Trophoblast cell (in vitro differentiated cells and primary cell): ENCODE results near the gene TBCD.
A peak's percentile ranks its signal among the peaks of the same experiment; 100 is the strongest.

Source experiments
- DNase-seq, 2 donors: peaks; one replicate each; pipeline ENCODE4 v3.0.0-alpha.2; 2016
- H2AFZ ChIP-seq: 2 replicates; pipeline ENCODE4 v1.6.1; 2013; ENCODE audit warnings: low read length, moderate library complexity, mild to moderate bottlenecking; ENCODE audit not compliant: insufficient read depth, poor library complexity
- H2AK5ac ChIP-seq: 2 replicates; pipeline ENCODE4 v1.6.1; 2013; ENCODE audit warnings: mild to moderate bottlenecking, low read length
- H2BK120ac ChIP-seq: 2 replicates; pipeline ENCODE4 v1.6.1; 2013; ENCODE audit warnings: low read length, mild to moderate bottlenecking, moderate library complexity; ENCODE audit not compliant: insufficient read depth, poor library complexity
- H2BK12ac ChIP-seq: 2 replicates; pipeline ENCODE4 v1.6.1; 2013; ENCODE audit warnings: mild to moderate bottlenecking, low read length, moderate library complexity
- H2BK5ac ChIP-seq: 2 replicates; pipeline ENCODE4 v1.6.1; 2013; ENCODE audit warnings: low read length, low read depth, moderate library complexity, mild to moderate bottlenecking; ENCODE audit not compliant: poor library complexity
- H3K14ac ChIP-seq: 2 replicates; pipeline ENCODE4 v1.6.1; 2013; ENCODE audit warnings: mild to moderate bottlenecking, low read length
- H3K18ac ChIP-seq: 2 replicates; pipeline ENCODE4 v1.6.1; 2013; ENCODE audit warnings: mild to moderate bottlenecking, low read length
- H3K23ac ChIP-seq: 2 replicates; pipeline ENCODE4 v1.6.1; 2013; ENCODE audit warnings: low read length
- H3K27ac ChIP-seq: 2 replicates; pipeline ENCODE4 v1.5.1; 2013; ENCODE audit warnings: low read depth, mild to moderate bottlenecking, inconsistent platforms, low read length, moderate library complexity
- H3K27me3 ChIP-seq: 2 replicates; pipeline ENCODE4 v1.6.1; 2013; ENCODE audit warnings: inconsistent platforms, mild to moderate bottlenecking, low read length, moderate library complexity; ENCODE audit not compliant: insufficient read depth
- H3K36me3 ChIP-seq, 2 experiments: 1 replicate in 1 of 2; 2 replicates in 1 of 2; pipeline ENCODE4 v1.6.1; 2013; ENCODE audit warnings: low read length in 2 of 2, mild to moderate bottlenecking in 2 of 2, moderate library complexity in 1 of 2; ENCODE audit not compliant: insufficient read depth in 2 of 2, control insufficient read depth in 1 of 2
- H3K4ac ChIP-seq: 2 replicates; pipeline ENCODE4 v1.6.1; 2013; ENCODE audit warnings: low read depth, mild to moderate bottlenecking, low read length, moderate library complexity
- H3K4me1 ChIP-seq, 2 experiments: 1 replicate in 1 of 2; 2 replicates in 1 of 2; pipeline ENCODE4 v1.6.1; 2013; ENCODE audit warnings: low read length in 2 of 2, mild to moderate bottlenecking in 2 of 2, moderate library complexity in 1 of 2; ENCODE audit not compliant: insufficient read depth in 2 of 2, control insufficient read depth in 1 of 2
- H3K4me2 ChIP-seq: 2 replicates; pipeline ENCODE4 v1.6.1; 2013; ENCODE audit warnings: inconsistent platforms, mild to moderate bottlenecking, low read length, moderate library complexity
- H3K4me3 ChIP-seq: 2 replicates; pipeline ENCODE4 v1.5.1; 2013; ENCODE audit warnings: mild to moderate bottlenecking, low read depth, low read length, inconsistent platforms
- H3K79me1 ChIP-seq: one replicate; pipeline ENCODE4 v1.6.1; 2013; ENCODE audit warnings: low read length
- H3K79me2 ChIP-seq: 2 replicates; pipeline ENCODE4 v1.6.1; 2013; ENCODE audit warnings: low read length, mild to moderate bottlenecking; ENCODE audit not compliant: control insufficient read depth, insufficient read depth, poor library complexity
- H3K9ac ChIP-seq: 2 replicates; pipeline ENCODE4 v1.6.1; 2013; ENCODE audit warnings: mild to moderate bottlenecking, low read length
- H3K9me3 ChIP-seq: 2 replicates; pipeline ENCODE4 v1.6.1; 2013; ENCODE audit warnings: low read depth, mild to moderate bottlenecking, control low read depth, inconsistent platforms, low read length; ENCODE audit not compliant: insufficient read depth
- H4K12ac ChIP-seq: 2 replicates; pipeline ENCODE4 v1.6.1; 2013; ENCODE audit warnings: low read depth, mild to moderate bottlenecking, low read length, moderate library complexity
- H4K8ac ChIP-seq: 2 replicates; pipeline ENCODE4 v1.6.1; 2013; ENCODE audit warnings: low read depth, mild to moderate bottlenecking, low read length, moderate library complexity
- H4K91ac ChIP-seq: one replicate; pipeline ENCODE4 v1.6.1; 2013; ENCODE audit warnings: low read depth, mild to moderate bottlenecking, low read length, moderate library complexity
- WGBS: extraction: QIAGEN DNeasy Blood & Tissue Kit; methylation state at CpG from one replicate; pipeline ENCODE4 v1.1.7; 2013; ENCODE audit warnings: missing lambda C conversion rate; ENCODE audit not compliant: insufficient read length, insufficient coverage; ENCODE audit errors: extremely low coverage; 5-methylcytosine and 5-hydroxymethylcytosine counted together

Gene TBCD

DNA sequence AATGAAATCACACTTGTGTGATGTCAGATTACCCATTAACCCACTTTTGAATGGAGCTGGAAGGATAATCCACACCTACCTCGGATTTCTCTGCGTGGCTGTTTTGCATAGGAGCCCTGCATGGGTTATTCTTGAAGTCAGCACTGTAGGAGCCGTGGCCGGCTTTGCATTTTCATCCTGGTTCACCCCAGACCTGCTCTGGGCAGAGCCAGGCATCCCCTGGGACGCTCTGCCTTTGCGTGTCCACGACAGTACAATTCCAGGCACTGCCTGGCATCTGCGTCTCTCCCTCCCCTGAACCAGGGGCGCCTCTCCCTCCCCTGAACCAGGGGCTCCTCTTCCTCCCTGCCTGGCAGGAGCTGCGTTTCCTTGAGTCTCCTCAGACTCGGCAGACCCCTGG lies 117.7 kb downstream of the TBCD start:
- H3K14ac ChIP-seq: no peak overlapping the region
- H2AK5ac ChIP-seq: no peak overlapping the region
- no peaks in the 10 kb centered on the region for H3K27me3 ChIP-seq
- no peak overlapping the region for H2BK120ac ChIP-seq
- peaks cover 11 to 13% of the 10 kb centered on the region in 2 experiments for H3K36me3 ChIP-seq
- H3K27ac ChIP-seq: no peak overlapping the region
- H3K4me3 ChIP-seq: no peak overlapping the region
- H3K9me3 ChIP-seq: no peaks in the 10 kb centered on the region
- H4K12ac ChIP-seq: no peak overlapping the region
- H2BK5ac ChIP-seq: no peak overlapping the region
- H3K4me1 ChIP-seq: peaks cover 28 to 31% of the 10 kb centered on the region in 2 experiments
- no peak overlapping the region for H4K8ac ChIP-seq
- H4K91ac ChIP-seq: no peak overlapping the region
- no peak overlapping the region for H3K4ac ChIP-seq
- no peak overlapping the region for H2BK12ac ChIP-seq
- DNase-seq: no peak
- H3K79me2 ChIP-seq: no peaks in the 10 kb centered on the region
- no peak overlapping the region for H2AFZ ChIP-seq
- no peak overlapping the region for H3K18ac ChIP-seq
- no peak overlapping the region for H3K9ac ChIP-seq
- H3K4me2 ChIP-seq: no peak overlapping the region
- no CpG with 5 or more reads among the region's 11 CpGs for WGBS
- H3K79me1 ChIP-seq: peaks cover 17% of the 10 kb centered on the region
- H3K23ac ChIP-seq: no peak overlapping the region

DNA sequence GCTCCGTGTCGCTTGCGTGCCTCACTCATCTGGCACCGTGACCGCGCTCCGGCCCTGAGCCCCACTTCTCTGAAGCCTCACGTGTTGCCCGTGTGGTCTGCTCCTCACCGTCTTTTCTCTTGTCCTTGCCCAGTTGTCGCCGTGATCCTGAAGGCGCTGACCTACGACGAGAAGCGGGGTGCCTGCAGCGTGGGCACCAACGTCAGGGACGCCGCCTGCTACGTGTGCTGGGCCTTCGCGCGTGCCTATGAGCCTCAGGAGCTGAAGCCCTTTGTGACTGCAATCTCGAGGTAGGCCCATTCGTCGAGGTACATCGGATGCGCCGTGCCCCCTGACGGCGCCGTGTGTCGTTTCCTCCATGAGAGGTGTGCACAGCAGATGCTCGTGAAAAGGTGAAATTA lies 118.2 kb downstream of the TBCD start:
- no peak overlapping the region for H3K18ac ChIP-seq
- H4K12ac ChIP-seq: no peak overlapping the region
- H2BK5ac ChIP-seq: no peak overlapping the region
- no peaks in the 10 kb centered on the region for H3K27me3 ChIP-seq
- H3K4ac ChIP-seq: no peak overlapping the region
- H3K79me2 ChIP-seq: no peaks in the 10 kb centered on the region
- no peak for DNase-seq
- no peak overlapping the region for H3K14ac ChIP-seq
- H3K4me1 ChIP-seq: peaks cover 25 to 31% of the 10 kb centered on the region in 2 experiments
- H3K4me3 ChIP-seq: no peak overlapping the region
- H3K4me2 ChIP-seq: no peak overlapping the region
- no peak overlapping the region for H3K23ac ChIP-seq
- no peak overlapping the region for H4K91ac ChIP-seq
- H3K9ac ChIP-seq: no peak overlapping the region
- no peak overlapping the region for H2BK120ac ChIP-seq
- no peak overlapping the region for H3K27ac ChIP-seq
- H2AFZ ChIP-seq: no peak overlapping the region
- no peaks in the 10 kb centered on the region for H3K9me3 ChIP-seq
- H3K79me1 ChIP-seq: peaks cover 18% of the 10 kb centered on the region
- no peak overlapping the region for H4K8ac ChIP-seq
- peaks cover 11 to 13% of the 10 kb centered on the region in 2 experiments for H3K36me3 ChIP-seq
- no peak overlapping the region for H2BK12ac ChIP-seq
- no CpG with 5 or more reads among the region's 35 CpGs for WGBS
- H2AK5ac ChIP-seq: peak overlapping the region; percentile 2

DNA sequence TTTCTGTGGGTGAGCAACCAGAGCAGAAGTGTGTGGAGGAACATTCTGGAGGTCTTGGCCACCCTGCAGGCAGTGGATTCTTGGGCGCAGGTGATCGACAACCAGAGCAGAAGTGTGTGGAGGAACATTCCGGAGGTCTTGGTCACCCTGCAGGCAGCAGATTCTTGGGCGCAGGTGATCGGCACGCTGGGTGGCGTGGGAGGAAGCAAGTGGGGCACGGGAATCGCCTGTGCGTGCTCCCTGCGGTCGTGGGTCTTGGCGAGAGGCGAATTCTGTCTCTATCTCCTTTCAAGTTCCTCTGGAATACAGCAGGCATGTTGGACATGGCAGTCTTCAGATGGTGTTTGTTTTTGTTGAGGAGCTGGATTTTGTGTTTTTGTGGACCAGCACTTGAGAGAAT lies 118.7 kb downstream of the TBCD start:
- Histone ChIP-seq H3K14ac (no peak overlapping the region), H3K4me1 (peaks cover 24 to 30% of the 10 kb centered on the region in 2 experiments), H3K36me3 (peaks cover 11 to 13% of the 10 kb centered on the region in 2 experiments), H3K4me3 (no peak overlapping the region), H4K12ac (no peak overlapping the region), H3K79me2 (no peaks in the 10 kb centered on the region), H3K4me2 (no peak overlapping the region), H2AFZ (no peak overlapping the region), H2AK5ac (no peak overlapping the region), H3K9me3 (no peaks in the 10 kb centered on the region), H3K23ac (no peak overlapping the region), H3K9ac (no peak overlapping the region), H4K91ac (no peak overlapping the region), H3K18ac (no peak overlapping the region), H3K27me3 (no peaks in the 10 kb centered on the region), H3K79me1 (peaks cover 21% of the 10 kb centered on the region), H3K27ac (no peak overlapping the region), H2BK120ac (no peak overlapping the region), H2BK12ac (no peak overlapping the region), H4K8ac (no peak overlapping the region), H2BK5ac (no peak overlapping the region), H3K4ac (no peak overlapping the region)
- DNase-seq: no peak
- WGBS: no CpG with 5 or more reads among the region's 14 CpGs

DNA sequence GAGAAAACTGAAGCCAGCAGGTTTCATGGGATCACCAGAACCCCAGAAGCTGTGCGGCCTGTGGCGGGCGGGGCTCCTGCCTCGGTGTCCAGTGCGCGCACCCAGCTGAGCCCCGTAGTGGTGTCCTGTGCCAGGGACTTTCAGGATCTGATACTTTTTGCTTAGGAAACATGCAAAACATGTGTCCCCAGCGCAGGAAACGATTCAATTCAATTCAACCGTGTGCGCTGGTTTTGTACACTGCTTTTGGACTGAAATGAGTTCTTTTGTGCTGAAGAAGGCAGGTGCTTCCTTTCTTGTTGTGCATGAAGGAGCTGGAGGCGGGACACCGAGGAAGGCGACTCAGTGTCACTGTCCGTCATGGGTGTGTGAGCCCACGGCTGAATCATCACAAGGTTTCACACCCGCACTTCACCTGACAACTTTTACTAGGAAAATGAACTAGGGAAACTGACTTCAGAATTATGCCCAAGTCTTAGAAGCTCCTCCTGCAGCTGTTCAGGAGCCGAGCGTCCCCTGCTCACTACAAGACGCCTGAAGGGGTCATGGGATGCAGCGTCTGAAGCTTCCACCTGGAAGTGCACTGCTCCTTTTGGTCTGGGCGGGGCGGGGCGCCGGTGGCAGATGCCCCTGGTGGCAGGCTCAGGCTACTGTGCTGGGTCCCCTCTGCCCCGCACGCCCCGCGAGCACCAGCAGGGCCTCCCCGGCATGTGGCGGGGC lies 119.4 kb downstream of the TBCD start:
- H4K12ac ChIP-seq: no peak overlapping the region
- WGBS: no CpG with 5 or more reads among the region's 31 CpGs
- H3K27me3 ChIP-seq: no peaks in the 10 kb centered on the region
- H3K4ac ChIP-seq: no peak overlapping the region
- H3K4me2 ChIP-seq: no peak overlapping the region
- H3K9me3 ChIP-seq: no peaks in the 10 kb centered on the region
- no peak for DNase-seq
- no peaks in the 10 kb centered on the region for H3K79me2 ChIP-seq
- H4K91ac ChIP-seq: no peak overlapping the region
- no peak overlapping the region for H2AFZ ChIP-seq
- H4K8ac ChIP-seq: no peak overlapping the region
- H3K4me1 ChIP-seq: peaks cover 24 to 29% of the 10 kb centered on the region in 2 experiments
- H3K36me3 ChIP-seq: peaks cover 11 to 13% of the 10 kb centered on the region in 2 experiments
- no peak overlapping the region for H2BK5ac ChIP-seq
- no peak overlapping the region for H3K27ac ChIP-seq
- no peak overlapping the region for H3K14ac ChIP-seq
- no peak overlapping the region for H3K18ac ChIP-seq
- H2BK120ac ChIP-seq: no peak overlapping the region
- no peak overlapping the region for H2AK5ac ChIP-seq
- H3K79me1 ChIP-seq: peaks cover 26% of the 10 kb centered on the region
- H2BK12ac ChIP-seq: no peak overlapping the region
- no peak overlapping the region for H3K4me3 ChIP-seq
- no peak overlapping the region for H3K9ac ChIP-seq
- no peak overlapping the region for H3K23ac ChIP-seq
